ENCODE data around the gene CEACAM1.
"Not testable (repeated sequence)": the region's sequence is repeated elsewhere in the genome, so short reads cannot be mapped to it uniquely, and the experiment has no call there.

CEACAM1 gene

DNA sequence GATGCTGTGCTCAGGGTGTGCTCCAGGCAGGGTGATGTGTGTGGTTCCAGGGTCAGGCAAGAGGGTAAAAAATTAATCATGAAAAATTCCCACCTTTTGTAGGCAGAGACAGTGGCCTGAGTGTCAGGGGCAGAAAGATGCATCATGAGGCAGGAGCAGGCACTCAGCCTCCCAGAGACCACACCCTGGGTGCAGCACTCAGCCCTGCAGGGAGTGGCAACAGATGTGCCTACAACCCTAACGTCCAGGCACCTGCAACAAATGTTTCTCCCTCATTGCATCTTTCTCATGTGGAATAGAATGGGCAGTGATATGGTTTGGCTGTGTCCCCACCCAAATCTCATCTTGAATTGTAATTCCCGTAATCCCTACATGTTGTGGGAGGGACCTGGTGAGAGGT is 19.6 kb upstream of the CEACAM1 start:
- FAIRE-seq, result no peak

DNA sequence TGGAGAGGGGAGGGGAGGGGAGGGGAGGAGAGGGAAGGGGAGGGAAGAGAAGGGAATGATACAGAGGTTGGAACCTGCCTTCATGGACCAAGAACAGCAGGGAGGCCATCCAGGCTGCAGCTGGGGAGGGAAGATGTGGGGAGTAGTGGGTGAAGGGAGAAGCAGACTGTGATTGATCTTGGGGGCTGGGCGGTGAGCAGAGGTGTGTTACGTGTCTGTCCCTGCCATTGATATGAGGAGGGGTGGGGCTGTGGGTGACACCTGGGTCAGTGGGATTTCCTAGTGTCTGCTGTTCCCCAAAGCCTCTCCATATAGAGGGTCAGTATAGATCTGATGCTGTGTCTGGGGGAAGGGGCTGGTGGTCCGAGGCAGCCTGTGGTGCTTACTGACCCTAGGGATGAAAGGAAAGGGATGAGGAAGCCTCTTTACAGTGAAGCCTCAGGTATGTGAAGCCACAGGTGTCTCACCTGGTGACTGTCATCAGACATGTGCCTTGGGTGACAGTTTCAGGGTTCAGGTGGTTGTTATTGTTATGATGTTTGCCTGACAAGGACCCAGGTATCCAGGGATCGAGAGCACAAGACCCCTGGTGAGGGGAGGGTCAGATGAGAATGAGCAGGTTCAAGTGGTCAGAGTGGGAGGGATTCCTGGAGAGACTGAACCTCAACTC is 18.7 kb upstream of the CEACAM1 start:
- no peak for FAIRE-seq

DNA sequence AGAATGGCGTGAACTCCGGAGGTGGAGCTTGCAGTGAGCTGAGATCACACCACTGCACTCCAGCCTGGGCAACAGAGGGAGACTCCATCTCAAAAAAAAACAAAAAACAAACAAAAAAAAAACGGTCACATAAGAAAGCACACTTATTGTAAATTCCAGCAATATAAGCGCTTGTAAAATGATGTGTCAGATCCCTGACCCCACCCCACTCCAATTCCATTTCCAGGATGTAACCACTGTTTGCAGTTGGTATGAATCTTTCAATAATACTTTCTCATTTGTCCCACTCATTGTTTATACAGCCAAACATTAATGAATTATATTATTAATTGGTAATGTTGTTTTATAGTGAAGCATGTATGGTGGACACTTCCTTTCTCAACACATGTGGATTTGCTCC is 15.9 kb upstream of the CEACAM1 start:
- no peak for FAIRE-seq

DNA sequence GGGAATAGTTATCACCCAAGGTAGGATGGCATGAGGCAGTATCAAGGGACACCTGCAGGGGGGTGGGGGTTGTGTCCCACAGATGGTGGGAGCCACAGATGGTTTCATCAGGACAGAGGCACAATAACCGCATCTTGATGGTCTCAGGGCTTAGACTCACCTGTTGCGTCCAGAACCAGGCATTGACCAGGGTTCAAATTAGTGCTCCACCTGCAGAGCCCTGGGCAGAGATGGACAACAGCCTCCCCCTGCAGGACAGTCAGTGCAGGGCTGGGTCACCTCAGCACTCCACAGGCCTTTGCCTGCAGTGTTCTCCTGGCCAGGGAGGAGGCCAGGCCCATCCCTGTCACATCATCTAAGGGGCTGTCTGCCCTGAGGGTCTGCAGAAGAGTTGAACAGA is 14.5 kb upstream of the CEACAM1 start:
- no peak for FAIRE-seq

DNA sequence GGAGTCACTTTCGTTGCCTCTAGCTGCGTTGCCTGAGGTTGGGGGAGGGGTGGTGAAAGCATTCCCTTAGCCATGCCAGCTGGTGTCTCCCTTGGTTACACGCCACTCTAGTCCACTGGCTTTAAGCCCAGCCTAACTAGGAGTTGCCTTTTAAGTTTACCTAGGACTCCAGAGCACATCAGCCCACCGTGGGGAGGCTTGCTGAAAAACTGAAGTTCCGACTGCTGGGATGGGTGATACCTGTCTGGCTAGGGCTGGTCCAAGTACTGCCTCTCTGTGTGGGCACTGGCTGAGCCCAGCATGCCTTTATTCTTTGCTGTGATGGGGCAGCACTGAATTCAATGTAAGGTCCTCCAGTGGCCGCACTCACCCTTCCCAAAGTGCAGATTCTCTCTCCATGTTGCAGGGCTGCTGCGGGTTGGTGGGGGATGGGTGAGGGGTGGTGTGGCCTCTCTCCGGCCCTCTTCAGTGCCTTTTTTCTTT is 11.8 kb upstream of the CEACAM1 start:
- no peak for FAIRE-seq

DNA sequence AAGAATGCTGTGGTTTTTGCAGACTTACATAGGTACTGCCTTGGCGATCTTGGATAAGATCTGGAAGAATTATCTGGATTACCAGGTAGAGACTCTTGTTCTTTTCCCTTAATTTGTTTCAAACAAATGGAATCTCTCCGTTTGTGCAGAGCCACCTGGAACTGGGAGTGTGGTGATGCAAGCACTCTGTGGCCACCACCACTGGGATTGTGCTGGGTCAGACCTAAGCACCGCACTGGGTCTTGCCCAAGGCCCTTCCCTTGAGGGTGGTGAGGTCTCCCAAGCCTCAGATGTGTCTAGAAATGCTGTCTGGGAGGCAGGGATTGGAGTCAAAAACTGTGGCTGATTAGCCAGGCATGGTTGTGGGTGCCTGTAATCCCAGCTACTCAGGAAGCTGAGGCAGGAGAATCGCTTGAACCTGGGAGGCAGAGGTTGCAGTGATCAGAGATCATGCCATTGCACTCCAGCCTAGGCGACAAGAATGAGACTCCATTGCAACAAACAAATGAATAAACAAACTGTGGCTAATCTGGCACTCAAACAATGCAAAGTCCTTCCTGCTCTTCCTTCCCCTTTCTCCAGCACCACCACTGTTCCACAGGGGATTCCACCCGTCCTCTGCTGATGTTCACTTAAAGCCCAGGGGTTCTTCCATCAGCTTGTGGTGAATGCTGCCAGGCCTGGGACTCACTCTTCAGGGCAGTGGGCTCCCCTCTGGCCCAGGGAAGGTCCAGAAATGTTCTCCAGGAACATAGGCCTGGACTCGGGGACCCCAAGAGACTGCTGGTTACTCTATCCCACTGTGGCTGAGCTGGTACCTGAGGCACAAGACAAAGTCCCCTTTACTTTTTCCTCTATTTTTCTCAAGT is 10.8 kb upstream of the CEACAM1 start:
- no peak for FAIRE-seq

DNA sequence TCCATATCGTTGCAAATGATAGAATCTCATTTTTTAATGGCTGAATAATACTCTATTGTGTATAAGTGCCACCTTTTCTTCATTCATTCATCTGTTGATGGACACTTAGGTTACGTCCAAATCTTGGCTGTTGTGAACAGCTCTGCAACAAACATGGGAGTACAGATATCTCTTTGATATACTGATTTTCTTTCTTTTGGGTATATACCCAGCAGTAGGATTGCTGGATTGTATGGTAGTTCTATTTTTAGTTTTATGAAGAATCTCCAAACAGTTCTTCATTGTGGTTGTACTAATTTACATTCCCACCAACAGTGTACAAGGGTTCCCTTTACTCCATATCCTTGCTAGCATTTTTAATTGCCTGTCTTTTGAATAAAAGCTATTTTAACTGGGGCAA is 7.0 kb upstream of the CEACAM1 start:
- FAIRE-seq, result not testable (repeated sequence)

DNA sequence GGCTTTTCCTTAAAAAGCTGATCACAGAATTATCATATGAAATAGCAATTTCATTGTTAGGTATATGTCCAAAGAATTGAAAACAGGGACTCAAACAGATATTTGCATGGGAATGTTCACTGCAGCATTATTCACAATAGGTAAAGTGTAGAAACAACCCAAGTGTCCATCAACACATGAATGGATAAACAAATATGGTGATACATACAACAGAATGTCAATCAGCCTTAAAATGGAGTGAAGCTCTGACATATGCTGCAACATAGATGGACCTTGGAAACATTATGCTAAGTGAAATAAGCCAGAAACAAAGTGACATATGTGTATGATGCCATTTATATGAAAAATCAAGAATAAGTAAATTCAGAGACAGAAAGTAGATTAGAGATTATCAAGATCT is 6.1 kb upstream of the CEACAM1 start:
- no peak for FAIRE-seq

DNA sequence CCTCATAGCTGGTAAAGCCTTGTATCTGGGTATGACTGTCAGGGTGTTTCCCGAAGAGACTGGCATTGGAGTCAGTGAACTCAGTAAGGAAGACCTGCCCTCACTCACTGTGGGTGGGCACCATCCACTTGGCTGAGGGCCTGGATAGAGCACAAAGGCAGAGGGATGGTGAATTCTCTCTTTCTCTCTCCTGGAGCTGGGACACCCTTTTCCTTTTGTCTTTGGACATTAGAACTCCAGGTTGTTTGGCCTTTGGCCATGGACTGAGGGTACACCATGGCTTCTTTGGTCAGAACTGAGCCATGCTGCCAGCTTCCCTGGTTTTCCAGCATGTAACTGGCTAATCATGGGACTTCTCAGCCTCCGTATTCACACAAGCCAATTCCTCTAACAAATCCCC is 4.6 kb upstream of the CEACAM1 start:
- no peak for FAIRE-seq

DNA sequence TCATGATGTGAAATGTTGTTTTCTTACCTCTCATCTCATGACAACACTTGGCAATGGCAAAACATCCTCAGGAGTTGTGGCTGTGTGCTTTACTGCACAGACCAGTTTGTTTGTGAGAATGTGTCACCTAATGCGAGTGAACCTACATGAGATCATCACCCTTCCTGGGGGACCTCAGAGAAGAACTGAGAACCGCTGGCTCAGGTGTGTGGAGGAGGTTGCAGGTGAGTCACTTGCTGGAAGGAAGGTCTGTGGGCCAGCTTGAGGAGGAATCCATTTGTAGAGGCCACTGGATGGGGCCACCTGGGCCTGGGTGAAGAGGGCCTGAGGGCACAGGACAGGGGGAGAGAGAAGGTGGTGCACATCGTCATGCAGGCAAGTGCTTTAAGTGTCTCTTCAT is 3.0 kb upstream of the CEACAM1 start:
- no peak for FAIRE-seq

DNA sequence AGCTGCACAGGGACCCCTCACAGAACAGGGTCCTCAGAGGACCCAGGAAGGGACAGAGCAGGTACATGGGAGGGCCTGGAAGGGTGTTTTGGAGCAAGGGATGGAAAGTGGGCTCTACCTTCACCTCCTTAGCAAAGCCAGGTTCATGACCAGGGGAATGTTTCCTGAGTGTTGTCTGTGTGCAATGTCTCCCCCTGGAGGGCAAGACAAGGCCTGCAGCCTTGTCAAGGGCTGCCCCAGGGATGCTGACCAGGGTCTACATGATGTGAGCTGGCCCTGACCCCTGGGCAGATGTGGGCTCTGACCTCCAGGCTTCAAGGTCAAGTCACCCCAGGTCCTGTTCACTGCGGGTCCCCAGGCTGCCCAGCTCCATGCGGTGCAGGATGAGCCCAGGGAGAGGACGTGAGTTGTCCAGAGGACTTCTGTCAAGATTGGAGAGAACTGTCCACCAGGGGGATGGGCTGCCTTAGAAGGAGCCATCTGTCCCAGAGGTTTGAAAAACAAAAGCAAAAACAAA is 1.0 kb upstream of the CEACAM1 start:
- no peak for FAIRE-seq

DNA sequence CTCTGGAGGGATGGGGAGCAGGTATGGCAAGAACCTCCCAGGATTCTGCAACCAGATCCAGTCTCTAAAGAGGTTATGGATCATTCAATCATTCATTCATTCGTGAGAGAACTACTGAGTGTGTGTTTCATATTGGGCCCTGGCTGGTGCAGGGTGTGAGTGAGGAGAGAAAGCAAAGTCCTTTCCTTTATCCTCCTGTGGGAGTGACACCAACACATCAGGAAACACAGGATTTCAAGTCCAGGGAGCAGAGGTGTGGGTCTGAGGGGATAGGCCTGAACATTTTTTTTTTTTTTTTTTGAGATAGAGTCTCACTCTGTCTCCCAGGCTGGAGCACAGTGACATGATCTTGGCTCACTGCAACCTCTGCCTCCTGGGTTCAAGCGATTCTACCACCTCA is 3.3 kb downstream of the CEACAM1 start:
- FAIRE-seq, result no peak

DNA sequence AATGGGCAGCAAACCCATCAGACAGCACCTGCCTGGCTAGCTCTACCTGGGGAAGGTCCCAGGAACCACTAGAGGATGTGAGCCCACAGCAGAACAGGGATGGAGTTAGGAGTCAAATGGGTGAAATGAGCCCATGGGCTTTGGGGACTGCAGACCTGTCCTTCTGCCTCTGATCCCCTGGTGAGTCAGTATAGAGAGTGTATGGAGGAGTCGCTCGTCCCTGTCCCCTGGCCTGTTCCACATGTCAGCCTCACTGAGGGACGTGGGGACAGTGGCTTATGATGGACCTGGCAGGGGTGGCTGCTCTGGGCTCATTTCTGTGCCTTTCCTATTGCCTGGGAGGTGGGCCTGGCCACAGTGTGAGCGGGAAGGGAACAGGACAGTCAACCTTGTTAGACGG is 4.0 kb downstream of the CEACAM1 start:
- FAIRE-seq, result no peak

DNA sequence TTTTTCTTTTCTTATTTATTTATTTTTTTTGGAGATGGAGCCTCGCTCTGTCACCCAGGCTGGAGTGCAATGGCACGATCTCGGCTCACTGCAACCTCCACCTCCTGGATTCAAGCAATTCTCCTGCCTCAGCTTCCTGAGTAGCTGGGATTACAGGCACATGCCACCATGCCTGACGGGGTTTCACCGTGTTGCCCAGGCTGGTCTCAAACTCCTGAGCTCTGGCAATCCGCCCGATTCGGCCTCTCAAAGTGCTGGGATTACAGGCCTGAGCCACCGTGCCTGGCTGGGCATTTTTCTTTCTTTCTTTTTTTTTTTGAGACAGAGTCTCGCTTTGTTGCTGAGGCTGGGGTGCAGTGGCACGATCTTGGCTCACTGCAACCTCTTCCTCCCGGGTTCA is 6.0 kb downstream of the CEACAM1 start:
- FAIRE-seq, result not testable (repeated sequence)

DNA sequence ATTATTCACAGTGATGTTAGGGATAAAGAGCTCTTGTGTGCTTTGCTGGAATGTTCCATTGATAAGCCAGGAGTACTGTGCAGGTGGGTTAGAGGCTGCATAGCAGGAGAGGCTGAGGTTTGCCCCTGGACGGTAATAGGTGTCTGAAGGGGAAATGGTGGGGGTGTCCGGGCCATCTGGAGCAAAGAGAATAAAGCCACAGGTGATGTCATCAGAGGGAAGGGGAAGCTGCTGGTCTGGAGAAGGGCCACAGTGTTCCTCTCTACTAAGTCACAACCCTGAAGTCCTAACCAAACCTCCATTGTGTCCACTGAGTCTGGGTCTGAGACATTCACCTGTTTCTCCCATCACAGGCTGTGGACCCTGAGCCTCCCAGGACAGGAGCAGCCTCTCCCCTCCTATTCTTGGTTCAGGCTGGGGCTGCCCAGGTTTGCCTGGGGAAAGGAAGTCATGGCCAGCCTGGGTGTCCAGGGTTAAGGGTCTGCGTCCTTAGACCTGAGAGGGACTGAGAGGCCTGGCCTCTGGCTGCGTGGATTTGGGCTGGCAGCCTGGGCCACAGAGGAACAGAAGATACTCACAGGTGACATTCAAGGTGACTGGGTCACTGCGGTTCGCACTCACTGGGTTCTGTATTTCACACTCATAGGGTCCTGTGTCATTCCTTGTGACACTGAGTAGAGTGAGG is 6.8 kb downstream of the CEACAM1 start:
- FAIRE-seq, result no peak

DNA sequence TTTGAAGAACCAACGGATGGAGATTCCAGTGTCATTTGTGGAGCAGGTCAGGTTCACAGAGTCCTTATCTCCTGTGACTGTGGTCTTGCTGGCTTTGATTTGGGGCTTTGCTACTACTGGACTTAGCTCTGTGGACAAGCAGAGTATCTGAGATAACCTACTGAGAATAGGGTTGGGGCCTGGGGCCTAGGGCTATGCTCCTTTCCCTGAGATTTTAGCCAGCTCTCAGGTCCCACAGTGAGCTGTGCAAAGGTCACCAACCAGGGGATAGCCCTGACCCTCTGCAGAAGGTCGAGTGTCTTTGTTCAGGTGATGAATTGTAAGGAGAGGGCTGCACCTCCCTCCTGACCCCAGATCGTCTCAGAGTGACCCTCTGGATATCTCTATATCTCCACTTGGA is 9.2 kb downstream of the CEACAM1 start:
- no peak for FAIRE-seq

DNA sequence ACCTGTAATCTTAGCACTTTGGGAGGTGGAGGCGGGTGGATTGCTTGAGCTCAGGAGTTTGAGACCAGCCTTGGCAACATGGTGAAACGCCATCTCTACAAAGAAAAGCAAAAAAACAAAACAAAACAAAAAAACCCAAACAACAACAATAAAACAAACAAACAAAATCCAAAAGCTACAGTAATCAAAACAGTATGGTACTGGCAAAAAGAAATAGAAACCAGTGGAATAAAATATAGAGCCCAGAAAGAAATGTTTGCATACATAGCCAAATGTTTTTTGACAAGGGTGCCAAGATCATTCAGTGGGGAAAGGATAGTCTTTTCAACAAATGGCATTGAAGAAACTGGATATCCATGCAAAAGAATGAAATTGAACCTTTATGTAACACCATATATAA is 11.5 kb downstream of the CEACAM1 start:
- FAIRE-seq, result no peak

DNA sequence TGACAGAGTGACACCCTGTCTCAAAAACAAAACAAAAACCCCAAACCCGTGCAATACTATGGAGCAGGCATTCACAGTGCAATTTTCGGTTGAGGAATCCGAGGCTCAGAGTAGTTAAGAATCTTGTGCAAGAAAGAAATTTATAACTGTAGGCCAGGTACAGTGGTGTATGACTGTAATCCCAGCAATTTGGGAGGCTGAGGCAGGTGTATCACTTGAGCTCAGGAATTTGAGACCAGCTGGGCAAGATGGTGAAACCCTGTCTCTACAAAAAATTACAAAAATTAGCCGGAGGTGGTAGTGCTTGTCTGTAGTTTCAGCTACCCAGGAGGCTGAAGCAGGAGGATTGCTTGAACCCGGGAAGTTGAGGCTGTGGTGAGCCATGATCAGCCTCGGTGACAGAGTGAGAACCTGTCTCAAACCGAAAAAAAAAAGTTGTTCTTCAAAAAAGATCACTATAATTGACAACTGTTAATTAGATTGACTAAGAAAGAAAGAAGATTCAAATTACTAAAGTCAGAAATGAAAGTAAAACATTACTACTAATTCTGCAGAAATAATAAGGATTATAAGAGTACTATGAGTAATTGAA is 12.9 kb downstream of the CEACAM1 start:
- no peak for FAIRE-seq

DNA sequence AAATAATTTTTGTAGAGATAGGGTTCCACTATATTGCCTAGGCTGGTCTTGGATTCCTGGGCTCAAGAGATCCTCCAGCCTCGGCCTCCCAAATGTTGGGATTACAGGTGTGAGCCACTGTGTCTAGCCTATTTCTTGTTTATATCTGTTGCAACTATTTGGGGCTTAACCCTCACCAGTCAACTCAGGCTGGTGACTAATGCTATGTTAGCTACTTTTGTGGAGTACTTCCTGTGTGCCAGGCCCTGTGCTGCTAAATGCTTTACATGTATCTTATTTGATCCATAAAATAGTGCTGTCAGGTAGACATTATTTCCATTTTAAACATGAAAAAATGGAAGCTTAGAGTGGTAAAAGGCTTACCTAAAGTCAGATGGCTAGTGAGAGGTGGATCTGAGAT is 13.8 kb downstream of the CEACAM1 start:
- FAIRE-seq, result no peak

DNA sequence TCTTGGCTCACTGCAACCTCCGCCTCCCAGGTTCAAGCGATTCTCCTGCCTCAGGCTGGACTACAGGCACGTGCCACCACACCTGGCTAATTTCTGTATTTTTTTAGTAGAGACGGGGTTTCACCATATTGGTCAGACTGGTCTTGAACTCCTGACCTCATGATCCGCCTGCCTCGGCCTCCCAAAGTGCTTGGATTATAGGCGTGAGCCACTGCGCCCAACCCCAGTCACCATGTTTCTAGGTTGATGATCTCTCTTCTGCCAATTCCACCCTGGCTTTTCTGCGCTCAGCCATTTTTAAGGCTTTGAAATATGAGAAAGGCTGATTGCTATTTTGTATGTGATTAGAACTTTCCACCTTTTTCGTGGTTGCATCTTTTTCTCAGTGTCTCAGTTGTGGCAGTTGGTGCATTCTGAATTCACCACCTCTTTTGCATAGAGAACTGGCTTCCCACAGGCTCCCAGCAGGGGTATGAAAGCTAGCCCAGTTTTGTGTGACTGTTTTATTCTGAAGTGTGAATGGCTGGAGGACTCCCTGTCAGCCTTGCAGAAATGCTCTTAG is 15.5 kb downstream of the CEACAM1 start:
- FAIRE-seq, result no peak

DNA sequence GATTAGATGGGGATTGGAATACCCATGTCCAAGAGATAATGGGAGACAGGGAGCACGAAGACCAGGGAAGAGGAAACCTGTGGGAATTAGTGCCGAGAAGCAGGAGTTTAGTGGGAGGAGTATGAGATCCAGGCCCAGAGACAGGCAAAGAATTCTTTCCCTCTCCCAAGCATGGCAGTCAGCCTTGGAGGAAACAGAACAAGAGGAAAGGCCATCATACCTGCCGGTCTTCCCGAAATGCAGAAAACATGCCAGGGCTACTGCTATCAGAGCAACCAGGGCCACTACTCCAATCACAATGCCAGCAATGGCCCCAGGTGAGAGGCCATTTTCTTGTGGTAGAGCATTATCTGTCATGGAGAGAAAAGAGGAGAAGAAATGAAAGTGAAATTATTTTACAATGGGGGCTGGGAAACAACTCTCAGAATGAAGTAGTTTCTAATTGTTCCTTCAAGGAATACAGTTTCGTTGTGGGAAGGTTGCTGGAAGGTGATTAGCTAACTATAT is 16.1 kb downstream of the CEACAM1 start:
- FAIRE-seq, result no peak

DNA sequence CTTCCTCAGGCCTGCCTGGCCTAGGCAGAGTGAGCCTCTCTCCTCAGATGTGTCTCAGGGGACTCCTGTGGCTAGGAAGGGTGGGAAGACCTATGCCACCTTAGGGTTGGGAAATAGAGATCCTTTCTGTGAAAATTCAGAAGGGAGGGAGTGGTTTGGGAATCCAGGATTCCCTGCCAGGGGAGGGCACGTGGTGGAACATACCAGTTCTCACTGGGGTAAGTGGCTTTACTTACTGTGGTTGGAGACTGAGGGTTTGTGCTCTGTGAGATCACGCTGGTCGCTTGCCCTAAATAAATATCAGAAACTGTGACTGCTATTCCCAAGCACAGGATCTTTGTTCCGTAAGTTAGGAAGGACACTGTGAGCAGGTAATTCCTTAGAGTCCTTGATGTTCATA is 16.9 kb downstream of the CEACAM1 start:
- no peak for FAIRE-seq

Measured in colon (tissue), 2 donors.